RWPE2 (cell line): ENCODE data around the gene NXT1.

Experiments used
- ATAC-seq: fragments of 200-7000 bp; cut with Tn5 transposase; 3 replicates; pipeline ENCODE4 v1.9.1; 2021; ENCODE audit warnings: low read depth
- DNase-seq: peaks from one replicate; pipeline ENCODE4 v3.0.0-alpha.2; 2020; ENCODE audit warnings: low spot score
- H3K27ac ChIP-seq: fragments of 450-650 bp; 2 replicates; pipeline ENCODE4 v1.5.1; 2017; ENCODE audit warnings: mild to moderate bottlenecking; ENCODE audit not compliant: poor library complexity, severe bottlenecking
- H3K27me3 ChIP-seq: fragments of 250-450 bp; sonication (Bioruptor Pico); 2 replicates; pipeline ENCODE4 v1.5.1; 2021; ENCODE audit warnings: mild to moderate bottlenecking, moderate library complexity; ENCODE audit not compliant: insufficient read depth, poor library complexity, severe bottlenecking
- H3K36me3 ChIP-seq: fragments of 250-450 bp; sonication (Bioruptor Pico); 2 replicates; pipeline ENCODE4 v1.5.1; 2020; ENCODE audit warnings: low read depth, mild to moderate bottlenecking, moderate library complexity
- H3K4me1 ChIP-seq: fragments of 250-450 bp; sonication (Bioruptor Pico); 2 replicates; pipeline ENCODE4 v1.5.1; 2021; ENCODE audit warnings: mild to moderate bottlenecking, moderate library complexity; ENCODE audit not compliant: insufficient read depth, poor library complexity, severe bottlenecking
- H3K4me3 ChIP-seq: fragments of 250-450 bp; sonication (Bioruptor Pico); 2 replicates; pipeline ENCODE4 v1.5.1; 2021; ENCODE audit warnings: mild to moderate bottlenecking, moderate library complexity; ENCODE audit not compliant: severe bottlenecking
- H3K9me3 ChIP-seq: fragments of 250-450 bp; sonication (Bioruptor Pico); 2 replicates; pipeline ENCODE4 v1.5.1; 2021; ENCODE audit warnings: mild to moderate bottlenecking, moderate library complexity; ENCODE audit not compliant: severe bottlenecking
- CTCF ChIP-seq: fragments of 450-650 bp; IDR thresholded peaks from one replicate; pipeline ENCODE4 v1.5.1; 2017; ENCODE audit warnings: mild to moderate bottlenecking, moderate library complexity; ENCODE audit not compliant: poor library complexity, severe bottlenecking

NXT1 gene

GRCh38 chr20:23375827-23376226, 25.2 kb downstream of the NXT1 start:
- H3K36me3 ChIP-seq: peaks cover 82% of the 10 kb centered on the region
- no peak for ATAC-seq

GRCh38 chr20:23379772-23380171, 29.2 kb downstream of the NXT1 start:
- peaks cover 63% of the 10 kb centered on the region for H3K36me3 ChIP-seq
- H3K27ac ChIP-seq: no peak overlapping the region
- no peak overlapping the region for H3K4me3 ChIP-seq
- DNase-seq (no peak), ATAC-seq (no peak)
- TF ChIP-seq CTCF: no peak
- H3K27me3 ChIP-seq: no peaks in the 10 kb centered on the region
- no peaks in the 10 kb centered on the region for H3K4me1 ChIP-seq
- H3K9me3 ChIP-seq: no peaks in the 10 kb centered on the region

More at GRCh38 chr20:23375827-23376226, 25.2 kb downstream of the NXT1 start:
- no peak for TF ChIP-seq CTCF
- H3K27ac ChIP-seq: no peak overlapping the region
- H3K4me1 ChIP-seq: no peaks in the 10 kb centered on the region
- no peaks in the 10 kb centered on the region for H3K27me3 ChIP-seq
- DNase-seq: no peak
- no peak overlapping the region for H3K4me3 ChIP-seq
- H3K9me3 ChIP-seq: no peaks in the 10 kb centered on the region

GRCh38 chr20:23381876-23382275, 31.3 kb downstream of the NXT1 start:
- ATAC-seq: no peak
- Histone ChIP-seq H3K4me1 (no peaks in the 10 kb centered on the region), H3K27ac (no peak overlapping the region), H3K4me3 (no peak overlapping the region), H3K9me3 (no peaks in the 10 kb centered on the region), H3K27me3 (no peaks in the 10 kb centered on the region), H3K36me3 (peaks cover 49% of the 10 kb centered on the region)
- DNase-seq: no peak
- TF ChIP-seq CTCF: no peak

- Histone ChIP-seq H3K27ac (no peak overlapping the region), H3K27me3 (no peaks in the 10 kb centered on the region), H3K9me3 (no peaks in the 10 kb centered on the region), H3K36me3 (peaks cover 58% of the 10 kb centered on the region), H3K4me1 (no peaks in the 10 kb centered on the region), H3K4me3 (no peak overlapping the region)
- DNase-seq: no peak
- no peak for ATAC-seq
- no peak for TF ChIP-seq CTCF
These were observed 35.9 kb downstream of the NXT1 start for GRCh38 chr20:23386304-23387117.

- Histone ChIP-seq H3K4me1 (no peaks in the 10 kb centered on the region), H3K4me3 (no peak overlapping the region), H3K27ac (no peak overlapping the region), H3K36me3 (peaks cover 62% of the 10 kb centered on the region), H3K27me3 (no peaks in the 10 kb centered on the region), H3K9me3 (no peaks in the 10 kb centered on the region)
- ATAC-seq (no peak), DNase-seq (no peak)
- no peak for TF ChIP-seq CTCF
These were observed 36.5 kb downstream of the NXT1 start for GRCh38 chr20:23387118-23387443.
